ENCODE measurements around the gene MIEF1.
A peak's percentile ranks its signal among the peaks of the same experiment; 100 is the strongest.
"Not testable (repeated sequence)": the region's sequence is repeated elsewhere in the genome, so short reads cannot be mapped to it uniquely, and the experiment has no call there.

Gene MIEF1

GRCh38 chr22:39517470-39517869, 15.4 kb downstream of the MIEF1 start:
- no peak for DNase-seq

DNA sequence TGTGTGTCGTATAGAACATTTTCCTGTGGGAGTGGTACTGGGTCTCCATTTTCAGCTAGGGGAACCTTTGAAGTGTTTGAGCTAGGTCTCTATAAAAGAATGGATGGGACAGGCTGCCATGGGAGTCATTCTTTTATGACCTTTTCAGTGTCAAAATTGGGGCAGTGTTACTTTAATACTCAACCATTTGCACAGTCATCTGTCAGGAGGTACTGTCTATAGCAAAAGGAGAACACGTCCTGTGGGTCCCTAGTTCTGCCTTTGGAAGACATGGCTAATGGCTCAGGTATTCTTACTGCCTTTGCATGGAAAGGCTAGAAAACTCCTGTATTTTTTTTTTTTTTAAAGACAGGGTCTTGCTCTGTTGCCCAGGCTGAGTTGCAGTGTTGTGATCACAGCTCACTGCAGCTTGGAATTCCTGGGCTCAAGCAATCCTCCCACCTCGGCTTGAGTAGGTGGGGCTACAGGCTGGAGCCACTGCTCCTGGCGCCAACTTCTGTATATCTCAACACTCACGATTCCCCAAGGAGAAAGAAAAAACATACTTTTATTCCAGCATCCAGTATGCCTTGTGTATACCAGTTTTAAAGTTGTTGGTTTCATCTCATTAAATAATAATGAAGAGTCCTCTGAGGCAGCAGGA, 16.2 kb downstream of the MIEF1 start:
- no peak for DNase-seq

GRCh38 chr22:39518996-39519680, 17.0 kb downstream of the MIEF1 start:
- no peak for DNase-seq

DNA sequence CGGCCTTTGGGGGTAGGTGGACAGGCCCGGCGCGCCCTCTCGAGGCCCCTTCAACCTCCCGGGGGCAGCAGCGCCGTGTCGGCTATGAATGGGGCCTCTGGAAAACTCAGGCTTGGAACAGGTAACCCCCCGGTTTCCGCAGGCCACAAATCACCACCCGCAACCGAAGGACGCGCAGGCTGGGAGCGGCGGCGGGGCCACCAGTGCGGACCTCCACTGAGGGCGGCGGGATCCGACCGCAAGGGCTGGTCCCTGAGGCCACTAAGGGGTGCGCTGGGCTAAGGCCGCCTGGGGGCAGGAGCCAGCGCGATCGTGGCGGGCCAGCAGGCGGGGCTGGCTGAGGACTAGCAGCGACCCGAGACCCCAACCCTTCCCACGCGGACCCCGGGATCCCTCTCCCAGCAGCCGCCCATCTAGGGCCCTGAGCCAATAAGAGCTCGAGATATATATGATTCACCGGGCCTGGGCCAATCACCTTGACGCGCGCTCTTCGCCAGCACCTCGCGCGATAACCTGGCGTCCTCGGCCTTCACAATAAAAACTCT, 17.7 kb downstream of the MIEF1 start:
- peak; percentile 90 for DNase-seq

GRCh38 chr22:39520226-39521105, 18.4 kb downstream of the MIEF1 start, which contains the start of gene ATF4:
Gene ATF4, plus strand, starts transcription at chr22:39520562. Its CDS starts 884 bp downstream, at chr22:39521446.
- DNase-seq: no peak

GRCh38 chr22:39521106-39521885, 19.2 kb downstream of the MIEF1 start:
- DNase-seq: not testable (repeated sequence)

GRCh38 chr22:39522091-39522490, 20.0 kb downstream of the MIEF1 start:
- DNase-seq: not testable (repeated sequence)

DNA sequence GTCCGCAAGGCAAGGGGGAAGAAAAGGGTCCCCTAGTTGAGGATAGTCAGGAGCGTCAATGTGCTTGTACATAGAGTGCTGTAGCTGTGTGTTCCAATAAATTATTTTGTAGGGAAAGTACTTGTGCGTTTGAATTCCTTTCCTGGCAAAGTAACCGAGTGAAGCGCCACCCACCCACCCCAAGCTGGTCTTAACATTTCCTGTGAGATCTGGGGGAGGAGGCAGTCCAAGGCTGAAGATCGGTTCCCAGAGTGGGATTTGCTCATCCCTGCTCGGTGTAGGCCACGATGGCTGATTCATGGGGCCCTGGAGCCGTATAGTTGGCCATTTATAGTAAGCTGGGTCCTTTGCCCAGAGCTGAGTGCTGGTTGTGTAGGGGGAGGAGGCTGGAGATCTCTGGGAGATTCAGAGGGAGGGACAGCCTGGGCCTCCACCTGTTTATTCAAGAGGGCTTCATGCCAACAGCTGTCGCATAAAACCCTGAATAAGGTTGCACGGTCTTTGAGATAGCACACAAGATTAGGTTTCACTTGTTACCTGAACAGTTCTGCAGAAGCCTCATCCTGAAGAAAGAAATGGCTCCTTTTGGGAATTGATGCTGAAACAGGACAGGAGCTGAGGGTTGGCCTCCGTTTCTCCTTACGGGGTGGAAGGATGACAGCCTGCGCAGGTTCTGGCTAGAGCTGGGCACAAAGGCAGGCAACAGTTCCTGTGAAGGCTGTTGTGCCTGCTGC, 20.6 kb downstream of the MIEF1 start:
- DNase-seq: no peak

- DNase-seq: no peak
Observed at GRCh38 chr22:39524089-39524752, 22.1 kb downstream of the MIEF1 start.

DNA sequence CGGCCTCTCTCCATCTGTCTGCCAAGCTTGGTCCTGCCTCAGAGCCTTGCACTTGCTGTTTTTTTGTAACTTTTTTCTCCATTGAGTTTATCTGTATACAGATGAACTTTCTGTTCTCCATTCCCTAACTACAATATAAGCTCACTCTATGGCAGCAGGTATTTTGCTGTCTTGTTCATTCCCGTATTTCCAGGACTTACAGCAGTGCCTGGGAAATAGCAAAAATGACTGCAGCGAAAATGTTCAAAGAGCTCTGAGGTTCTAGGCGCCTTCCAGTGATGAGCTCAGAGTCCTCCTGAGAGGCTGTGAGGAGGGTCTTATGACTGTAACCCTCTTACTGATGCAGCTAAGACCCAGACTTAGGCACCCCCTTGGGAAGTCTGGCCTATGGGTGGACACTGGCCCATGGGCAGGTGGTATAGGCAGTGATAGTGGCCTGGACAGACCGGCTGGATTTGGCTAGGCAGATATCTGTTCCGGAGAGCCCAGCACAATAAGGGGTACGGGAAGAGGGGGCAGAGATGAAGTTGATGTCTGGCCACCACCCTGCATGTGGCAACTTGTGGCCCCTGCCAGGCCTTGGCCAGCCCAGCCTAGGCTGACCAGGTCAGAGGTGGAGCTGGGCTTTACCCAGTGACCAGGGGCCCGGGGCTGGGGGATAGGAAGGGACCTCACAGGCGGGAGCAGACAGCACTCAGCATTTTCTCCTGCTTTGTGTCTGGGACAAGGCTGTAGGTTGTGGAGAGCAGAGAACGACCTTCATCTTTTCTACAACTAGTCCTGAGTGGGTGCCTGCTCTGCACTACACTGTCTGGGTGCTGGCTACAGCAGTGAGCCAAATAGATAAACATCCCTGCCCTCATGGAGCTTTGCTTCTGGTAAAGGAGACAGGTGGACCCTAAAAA, 22.9 kb downstream of the MIEF1 start:
- no peak for DNase-seq

DNA sequence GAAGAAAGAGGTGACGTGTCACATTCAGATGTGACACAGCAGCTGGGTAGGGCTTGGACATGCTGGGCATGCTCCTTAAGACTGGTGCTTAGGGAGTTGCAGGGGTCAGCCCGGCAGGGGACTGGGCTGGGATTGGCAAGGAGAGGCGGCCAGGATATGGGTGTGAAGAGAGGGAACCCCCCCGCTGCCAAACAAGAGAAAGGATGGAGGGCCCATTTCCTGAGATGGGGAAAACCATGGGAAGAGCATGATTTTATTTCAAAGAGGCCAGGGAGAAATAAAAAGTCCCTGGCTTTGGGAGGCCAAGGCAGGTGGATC, 23.5 kb downstream of the MIEF1 start:
- DNase-seq: no peak

DNA sequence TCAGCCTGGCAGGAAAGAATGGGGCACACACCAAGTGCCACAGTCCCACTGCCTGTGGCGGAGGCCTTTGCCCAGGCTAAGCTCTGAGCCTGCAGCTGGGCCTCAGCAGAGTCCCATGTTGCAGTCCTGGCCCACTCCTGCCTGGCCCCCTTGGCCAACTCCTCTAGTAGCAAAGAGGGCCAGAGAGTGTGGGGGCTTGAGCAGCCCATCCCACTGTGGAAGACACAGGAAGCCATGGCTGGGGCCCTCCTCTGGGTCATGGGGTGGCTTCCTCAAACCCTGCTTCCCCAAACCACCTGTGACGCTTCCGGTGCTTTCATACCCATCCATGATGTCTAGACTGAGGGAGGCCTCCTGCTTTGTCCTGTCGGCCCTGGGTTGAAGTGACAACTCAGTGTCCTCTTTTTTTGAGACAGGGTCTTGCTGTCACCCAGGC, 24.7 kb downstream of the MIEF1 start:
- DNase-seq: no peak

GRCh38 chr22:39527481-39527961, 25.4 kb downstream of the MIEF1 start:
- no peak for DNase-seq

DNA sequence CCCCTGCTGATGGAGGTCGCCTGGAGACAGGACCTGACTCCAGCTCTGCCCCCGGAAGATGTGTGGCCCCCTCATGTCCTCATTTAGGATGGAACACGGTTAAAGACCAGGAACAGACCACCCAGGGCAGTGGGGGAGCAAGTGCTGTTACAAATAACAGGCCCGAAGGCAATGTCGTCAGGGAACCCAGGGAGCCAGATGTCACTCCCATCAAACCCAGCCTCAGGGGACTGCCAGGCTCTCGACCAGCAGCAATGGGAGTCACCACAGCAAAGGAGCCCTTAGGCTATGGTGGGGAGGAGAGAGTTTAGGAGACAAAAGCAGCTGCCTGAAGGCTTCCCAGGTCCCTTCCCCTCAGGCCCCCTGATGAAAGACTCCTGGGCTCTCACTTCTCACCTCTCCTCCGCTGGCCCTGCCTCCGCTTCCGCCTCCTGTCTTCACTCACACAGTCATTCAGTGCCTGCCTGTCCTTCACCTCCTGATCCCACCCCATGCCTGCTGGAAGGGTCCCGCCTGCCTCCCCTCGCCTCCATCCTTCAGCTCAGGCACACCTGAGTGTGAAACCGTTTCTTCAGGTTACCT, 26.1 kb downstream of the MIEF1 start:
- no peak for DNase-seq

GRCh38 chr22:39528681-39529486, 26.8 kb downstream of the MIEF1 start:
- no peak for DNase-seq

GRCh38 chr22:39529487-39529851, 27.4 kb downstream of the MIEF1 start:
- DNase-seq: no peak

- no peak for DNase-seq
Observed at GRCh38 chr22:39530116-39530515, 28.0 kb downstream of the MIEF1 start.

DNA sequence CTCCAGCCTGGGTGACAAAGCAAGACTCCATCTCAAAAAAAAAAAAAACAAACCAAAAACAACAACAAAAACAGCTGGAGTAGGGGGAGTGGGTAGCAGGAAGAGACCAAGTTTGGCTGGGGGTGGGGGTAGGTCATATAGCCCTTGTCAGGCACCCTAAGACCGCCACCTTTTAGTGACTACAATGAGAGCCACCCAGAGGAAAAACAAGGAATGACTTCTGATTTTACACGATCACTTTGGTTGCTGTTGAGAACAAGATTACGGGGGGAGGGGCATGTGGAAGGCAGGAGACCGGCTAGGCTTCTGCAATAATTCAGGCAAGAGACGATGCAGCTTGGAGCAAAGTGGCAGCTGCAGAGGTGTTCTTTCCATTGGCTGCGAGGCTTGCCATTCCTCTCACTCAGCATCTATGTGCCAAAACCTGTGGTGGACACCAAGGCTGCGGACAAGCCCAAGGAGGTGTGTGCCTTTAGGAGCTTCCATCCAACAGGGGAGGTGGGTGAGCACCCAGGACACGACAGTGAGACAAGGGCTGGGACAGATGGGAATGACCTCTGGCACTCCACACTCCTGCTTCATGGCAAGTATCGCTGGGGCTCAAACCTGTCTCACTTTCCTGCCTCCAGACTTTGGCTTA, 28.7 kb downstream of the MIEF1 start:
- peak; percentile 46 for DNase-seq

Data from SIG-M5 (cell line).